ENCODE results near the gene PTS.

Gene PTS

GRCh38 chr11:112222303-112222702 is 3.9 kb upstream of the PTS start:
- DNase-seq (ENCODE audit: low spot score): no peak

- DNase-seq (ENCODE audit: low spot score): no peak
Measured at GRCh38 chr11:112223121-112223520, 3.1 kb upstream of the PTS start.

GRCh38 chr11:112223754-112224532 is 2.3 kb upstream of the PTS start:
- DNase-seq (ENCODE audit: low spot score): no peak

- no peak for DNase-seq (ENCODE audit: low spot score)
Measured at GRCh38 chr11:112225753-112226061, 521 bp upstream of the PTS start.

GRCh38 chr11:112226831-112227401 is 688 bp downstream of the PTS start:
- DNase-seq (ENCODE audit: low spot score): no peak

- no peak for DNase-seq (ENCODE audit: low spot score)
Measured at GRCh38 chr11:112227471-112227870, 1.2 kb downstream of the PTS start.

- DNase-seq (ENCODE audit: low spot score): no peak
Measured at GRCh38 chr11:112228706-112229105, 2.5 kb downstream of the PTS start.

- no peak for DNase-seq (ENCODE audit: low spot score)
Measured at GRCh38 chr11:112229159-112229558, 2.9 kb downstream of the PTS start.

- DNase-seq (ENCODE audit: low spot score): no peak
Measured at GRCh38 chr11:112229746-112230433, 3.7 kb downstream of the PTS start.

GRCh38 chr11:112231952-112232351 is 5.7 kb downstream of the PTS start:
- DNase-seq (ENCODE audit: low spot score): no peak

GRCh38 chr11:112235750-112236390 is 9.6 kb downstream of the PTS start:
- DNase-seq (ENCODE audit: low spot score): no peak

GRCh38 chr11:112237451-112237850 is 11.2 kb downstream of the PTS start:
- DNase-seq (ENCODE audit: low spot score): no peak

- no peak for DNase-seq (ENCODE audit: low spot score)
Measured at GRCh38 chr11:112238041-112238440, 11.8 kb downstream of the PTS start.

- no peak for DNase-seq (ENCODE audit: low spot score)
Measured at GRCh38 chr11:112241486-112241885, 15.3 kb downstream of the PTS start.

GRCh38 chr11:112247201-112247600 is 21.0 kb downstream of the PTS start:
- DNase-seq (ENCODE audit: low spot score): no peak

GRCh38 chr11:112248201-112248600 is 22.0 kb downstream of the PTS start:
- no peak for DNase-seq (ENCODE audit: low spot score)

GRCh38 chr11:112249871-112250610 is 23.8 kb downstream of the PTS start:
- DNase-seq (ENCODE audit: low spot score): no peak

- DNase-seq (ENCODE audit: low spot score): no peak
Measured at GRCh38 chr11:112253605-112254242, 27.5 kb downstream of the PTS start.

- DNase-seq (ENCODE audit: low spot score): no peak
Measured at GRCh38 chr11:112255067-112255720, 29.0 kb downstream of the PTS start.

- no peak for DNase-seq (ENCODE audit: low spot score)
Measured at GRCh38 chr11:112260490-112260889, 34.3 kb downstream of the PTS start, which contains the start of gene PLET1. Gene PLET1, minus strand, starts transcription at chr11:112260860. Its CDS starts 271 bp downstream, at chr11:112260589.

All from NAMALWA (cell line).